Mesodermal cell (in vitro differentiated cells): ENCODE measurements around the gene SLC13A2.

Experiments
- H3K27ac ChIP-seq: 2 replicates; pipeline ENCODE4 v1.7.0; 2013; ENCODE audit warnings: mild to moderate bottlenecking, low read depth, low read length, moderate library complexity; ENCODE audit not compliant: severe bottlenecking
- H3K36me3 ChIP-seq: 2 replicates; pipeline ENCODE4 v1.7.1; 2013; ENCODE audit warnings: mild to moderate bottlenecking, low read length, moderate library complexity; ENCODE audit not compliant: control insufficient read depth, insufficient read depth
- H3K4me1 ChIP-seq: one replicate; pipeline ENCODE4 v1.7.1; 2013; ENCODE audit warnings: mild to moderate bottlenecking, low read length; ENCODE audit not compliant: insufficient read depth, control insufficient read depth, poor library complexity, severe bottlenecking
- H3K4me3 ChIP-seq: 2 replicates; pipeline ENCODE4 v1.7.0; 2013; ENCODE audit warnings: low read length, control low read depth, mild to moderate bottlenecking; ENCODE audit not compliant: insufficient read depth, poor library complexity, severe bottlenecking; ENCODE audit errors: extremely low read depth
- H3K9me3 ChIP-seq: 2 replicates; pipeline ENCODE4 v1.7.1; 2013; ENCODE audit warnings: mild to moderate bottlenecking, low read length, moderate library complexity; ENCODE audit not compliant: control insufficient read depth
- WGBS, 2 experiments: methylation state at CpG; one replicate each; pipeline ENCODE4 v1.1.5; 2013; ENCODE audit warnings: missing lambda C conversion rate in 2 of 2; ENCODE audit not compliant: insufficient coverage in 2 of 2; 5-methylcytosine and 5-hydroxymethylcytosine counted together

Gene SLC13A2

DNA sequence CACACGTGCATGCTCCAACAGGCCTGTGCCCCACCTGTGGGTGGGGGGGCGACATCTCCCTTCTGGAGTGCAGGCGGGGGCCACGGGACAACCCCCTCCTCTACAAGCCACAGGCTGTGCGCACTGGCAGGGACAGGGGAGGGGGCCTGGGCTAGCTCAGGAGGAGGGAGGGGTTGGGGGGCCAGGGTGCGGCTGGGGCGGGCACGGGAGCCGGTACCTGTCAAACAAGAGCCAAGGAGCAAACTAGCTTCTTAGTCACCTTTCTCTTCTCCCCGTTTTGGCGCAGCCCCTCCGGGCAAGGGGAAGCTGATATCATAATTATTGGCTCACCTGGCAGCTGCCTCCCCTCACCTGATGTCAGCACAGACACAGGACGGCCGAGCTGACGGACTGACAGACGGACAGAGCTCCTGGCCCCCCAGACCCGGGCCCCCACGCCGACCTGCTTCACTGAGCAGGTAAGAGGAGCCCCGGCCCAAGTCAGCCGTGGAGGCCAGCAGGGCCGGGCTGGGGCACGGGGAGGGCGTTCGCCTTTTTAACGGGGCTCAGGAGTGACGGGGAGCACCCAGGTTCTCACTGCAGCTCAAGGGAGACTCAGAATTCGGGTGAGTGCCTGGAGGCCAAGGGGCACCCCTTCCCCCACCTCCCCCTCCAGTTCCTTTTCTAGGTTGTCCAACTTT is 32.7 kb downstream of the SLC13A2 start, which contains the start of gene FOXN1:
Gene FOXN1 (plus strand): TSS at position 363 of the 680 bp plus-strand sequence. CDS start 17,622 bp downstream, outside the sequence.
- 86 to 91% methylated on average over 11 to 17 of the region's 28 CpGs for WGBS, 2 experiments
- Histone ChIP-seq H3K4me1 (no peaks in the 10 kb centered on the region), H3K4me3 (no peak within 1 kb of the TSS), H3K9me3 (no peaks in the 10 kb centered on the region), H3K36me3 (no peaks in the 10 kb centered on the region), H3K27ac (no peak within 1 kb of the TSS)

DNA sequence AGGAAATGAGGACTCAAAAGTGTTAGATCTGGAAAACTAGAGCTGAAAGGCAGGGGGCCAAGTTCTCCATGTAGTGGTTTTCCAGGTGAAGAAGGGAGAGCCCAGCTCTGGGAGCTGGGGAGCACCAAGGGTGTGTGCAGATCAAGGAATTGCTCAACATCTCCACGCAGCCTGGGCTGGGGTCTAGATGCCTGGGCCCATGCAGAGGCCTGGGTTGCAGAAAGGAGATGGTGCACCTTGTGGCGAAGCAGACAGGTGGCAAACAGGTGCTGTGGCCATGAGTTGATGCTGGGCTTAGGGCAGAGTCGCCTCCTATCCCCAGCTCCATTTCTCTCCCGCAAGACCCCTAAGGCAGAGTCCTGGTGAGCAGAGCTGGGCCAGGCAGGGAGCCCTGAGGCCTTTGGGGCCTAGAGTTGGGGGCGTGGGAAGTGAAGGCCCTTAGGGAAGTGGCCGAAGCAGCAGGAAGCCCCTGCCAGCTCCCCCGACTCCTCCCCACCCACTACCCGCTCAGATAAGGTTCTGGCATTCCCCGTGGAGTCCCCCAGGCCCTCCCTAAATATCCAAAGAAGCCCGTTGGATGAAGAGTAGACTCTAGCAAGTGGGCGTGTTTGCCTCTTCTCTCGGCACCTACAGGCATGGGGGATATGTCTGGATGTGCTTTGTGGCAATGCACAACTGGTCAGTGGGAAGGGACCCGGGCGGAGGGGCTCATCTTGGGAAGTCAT is 33.5 kb downstream of the SLC13A2 start:
- 92 to 93% methylated on average over 4 to 5 of the region's 14 CpGs for WGBS, 2 experiments
- Histone ChIP-seq H3K36me3 (no peaks in the 10 kb centered on the region), H3K4me1 (no peaks in the 10 kb centered on the region), H3K4me3 (no peak overlapping the region), H3K9me3 (no peaks in the 10 kb centered on the region), H3K27ac (no peak overlapping the region)

GRCh38 chr17:28507567-28508203 is 34.2 kb downstream of the SLC13A2 start:
- Histone ChIP-seq H3K9me3 (no peaks in the 10 kb centered on the region), H3K36me3 (no peaks in the 10 kb centered on the region), H3K27ac (no peak overlapping the region), H3K4me3 (no peak overlapping the region), H3K4me1 (no peaks in the 10 kb centered on the region)
- WGBS, 2 experiments: 84 to 86% methylated on average over 18 to 21 of the region's 24 CpGs

DNA sequence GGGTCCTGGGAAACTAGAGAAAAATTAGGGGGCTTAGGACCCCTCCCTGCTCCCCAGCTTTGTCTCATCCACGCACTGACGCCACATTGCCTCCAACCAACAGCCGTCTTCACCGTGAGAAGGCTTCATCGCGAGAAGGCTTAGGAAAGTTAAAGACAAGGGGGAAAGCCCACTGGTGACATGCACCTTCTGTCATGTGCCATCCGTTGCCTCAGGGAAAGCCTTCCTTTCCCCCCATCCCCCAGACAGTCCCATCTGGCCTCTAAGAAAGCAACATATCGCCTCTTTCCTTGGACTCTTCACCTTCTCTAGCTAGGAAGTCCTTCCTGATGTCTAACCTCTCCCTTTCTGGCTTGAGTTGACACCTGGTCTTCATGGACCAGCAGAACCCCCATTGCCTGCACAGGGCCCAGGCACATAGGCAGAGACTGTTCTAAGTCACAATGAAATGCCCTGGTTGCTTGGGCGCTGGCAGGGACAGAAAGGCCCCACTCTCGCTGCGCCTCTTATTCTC is 34.8 kb downstream of the SLC13A2 start:
- 80 to 87% methylated on average over 8 to 10 of the region's 11 CpGs for WGBS, 2 experiments
- Histone ChIP-seq H3K27ac (no peak overlapping the region), H3K4me1 (no peaks in the 10 kb centered on the region), H3K9me3 (no peaks in the 10 kb centered on the region), H3K4me3 (no peak overlapping the region), H3K36me3 (no peaks in the 10 kb centered on the region)

GRCh38 chr17:28509789-28510188 is 36.3 kb downstream of the SLC13A2 start:
- H3K27ac ChIP-seq: no peak overlapping the region
- H3K4me3 ChIP-seq: no peak overlapping the region
- H3K4me1 ChIP-seq: no peaks in the 10 kb centered on the region
- 72 to 88% methylated on average over 5 to 7 of the region's 7 CpGs for WGBS, 2 experiments
- no peaks in the 10 kb centered on the region for H3K36me3 ChIP-seq
- H3K9me3 ChIP-seq: no peaks in the 10 kb centered on the region

GRCh38 chr17:28511858-28512461 is 38.5 kb downstream of the SLC13A2 start:
- Histone ChIP-seq H3K27ac (no peak overlapping the region), H3K4me3 (no peak overlapping the region), H3K36me3 (no peaks in the 10 kb centered on the region), H3K4me1 (no peaks in the 10 kb centered on the region), H3K9me3 (peaks cover 4% of the 10 kb centered on the region)
- 75 to 100% methylated on average over 1 of the region's 3 CpGs for WGBS, 2 experiments

GRCh38 chr17:28513476-28513875 is 40.0 kb downstream of the SLC13A2 start:
- no peak overlapping the region for H3K27ac ChIP-seq
- H3K9me3 ChIP-seq: peaks cover 4% of the 10 kb centered on the region
- H3K4me3 ChIP-seq: no peak overlapping the region
- no peaks in the 10 kb centered on the region for H3K4me1 ChIP-seq
- WGBS, 2 experiments: 77 to 80% methylated on average over 6 to 7 of the region's 7 CpGs
- H3K36me3 ChIP-seq: no peaks in the 10 kb centered on the region

- H3K36me3 ChIP-seq: no peaks in the 10 kb centered on the region
- WGBS, 2 experiments: 86 to 88% methylated on average over 8 to 9 of the region's 16 CpGs
- H3K4me3 ChIP-seq: no peak overlapping the region
- no peaks in the 10 kb centered on the region for H3K4me1 ChIP-seq
- H3K27ac ChIP-seq: no peak overlapping the region
- peaks cover 4% of the 10 kb centered on the region for H3K9me3 ChIP-seq
Measured at GRCh38 chr17:28514561-28515002, 41.1 kb downstream of the SLC13A2 start.

DNA sequence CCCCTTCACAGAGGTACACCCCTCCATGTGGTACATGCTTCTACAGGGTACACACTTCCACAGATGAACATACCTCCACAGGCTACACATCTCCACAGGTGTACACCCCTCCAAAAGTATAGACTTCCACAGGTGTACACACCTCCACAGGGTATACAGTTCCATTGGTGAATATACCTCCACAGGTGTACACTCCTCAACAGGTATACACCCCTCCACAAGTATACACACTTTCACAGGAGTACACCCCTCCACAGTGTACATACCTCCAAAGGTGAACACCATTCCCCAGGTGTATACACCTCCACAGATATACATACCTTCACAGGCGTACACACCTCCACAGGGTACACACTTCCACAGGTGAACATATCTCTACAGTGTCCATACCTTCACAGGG is 42.1 kb downstream of the SLC13A2 start:
- Histone ChIP-seq H3K4me1 (no peaks in the 10 kb centered on the region), H3K9me3 (peaks cover 4% of the 10 kb centered on the region), H3K36me3 (no peaks in the 10 kb centered on the region), H3K27ac (no peak overlapping the region), H3K4me3 (no peak overlapping the region)
- WGBS, 2 experiments: 88 to 100% methylated on average over 1 of the region's 1 CpG

DNA sequence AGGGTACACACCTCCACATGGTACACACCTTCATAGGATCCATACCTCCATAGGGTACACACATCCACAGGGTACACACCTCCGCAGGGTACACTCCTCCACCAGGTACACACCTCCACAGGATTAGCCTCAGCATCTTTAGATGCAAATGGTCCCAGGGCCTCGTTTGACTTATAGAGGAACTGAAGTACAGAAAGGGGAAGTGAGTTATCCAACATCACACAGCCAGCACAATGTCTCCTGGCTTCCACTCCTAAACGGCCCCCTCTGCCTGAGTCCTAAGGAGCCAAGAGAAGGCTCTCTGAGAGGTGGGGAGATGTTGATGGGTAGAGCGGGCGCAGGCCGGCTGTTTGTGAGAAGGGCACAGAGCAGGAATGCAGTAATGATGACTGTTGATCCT is 44.7 kb downstream of the SLC13A2 start:
- whole genome bisulfite sequencing, 2 experiments: 89 to 96% methylated on average over 4 of the region's 6 CpGs
- Histone ChIP-seq H3K9me3 (peaks cover 4% of the 10 kb centered on the region), H3K4me3 (no peak overlapping the region), H3K27ac (no peak overlapping the region), H3K36me3 (no peaks in the 10 kb centered on the region), H3K4me1 (no peaks in the 10 kb centered on the region)
